NCI-H2107 (cell line): ENCODE measurements around the gene HSPA1A.

Experiments used
- DNase-seq: peaks from one replicate; lab custom pipeline; 2025; lab: John Stamatoyannopoulos, UW

HSPA1A gene

DNA sequence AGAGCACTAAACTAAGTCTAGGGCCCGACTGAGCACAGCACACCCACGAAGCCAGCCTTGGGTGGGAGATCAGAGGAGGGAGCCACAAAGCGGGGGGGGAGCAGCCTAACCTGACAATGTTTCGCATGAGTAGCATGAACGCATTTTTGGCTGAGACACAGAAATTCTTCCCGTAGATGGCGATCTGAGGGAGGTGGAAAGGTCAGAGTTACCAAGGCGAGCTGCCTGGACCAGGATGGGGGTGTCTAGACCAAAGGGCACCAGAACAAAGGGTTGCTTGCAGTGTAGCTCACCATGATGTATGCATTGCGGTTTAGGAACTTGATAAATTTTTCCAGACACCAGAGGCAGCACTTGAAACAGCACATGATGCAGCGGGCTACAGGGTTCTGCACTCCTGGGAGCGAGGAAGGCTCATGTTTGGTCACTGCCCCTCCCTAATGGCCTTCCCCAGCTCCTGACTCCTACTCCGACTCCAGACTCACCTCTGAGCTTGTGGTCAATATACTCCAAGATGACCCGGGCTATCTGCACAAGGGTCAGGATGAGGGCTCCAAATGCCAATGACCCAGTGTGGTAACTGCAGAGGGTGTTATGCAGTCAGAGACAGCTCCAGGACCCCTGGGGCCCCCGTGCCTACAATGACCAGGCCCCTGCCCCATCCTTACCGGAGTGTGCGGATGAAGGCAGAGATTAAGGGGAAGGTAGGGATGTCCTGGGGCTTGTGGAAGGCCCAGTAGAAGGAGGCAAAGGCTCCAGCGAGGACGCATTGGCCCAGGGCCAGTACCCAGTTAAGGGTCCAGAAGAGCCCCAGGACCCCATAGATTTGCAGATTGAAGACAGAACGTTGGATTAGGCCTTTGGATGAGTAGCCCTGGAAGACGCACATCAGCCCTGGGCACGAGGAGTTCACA, 50.1 kb downstream of the HSPA1A start:
- no peak for DNase-seq
